Astrocyte of the spinal cord (primary cell): ENCODE data around the gene GKN1.

Experiments
- DNase-seq: peaks from one replicate; pipeline ENCODE4 v3.0.0; 2011; ENCODE audit warnings: low read depth, low spot score
- H3K4me3 ChIP-seq: 2 replicates; pipeline ENCODE4 v1.5.1; 2011; ENCODE audit warnings: low read depth, mild to moderate bottlenecking, low read length, moderate library complexity
- in situ Hi-C: cut with HindIII; loops from 2 replicates; pipeline ENCODE4 v1.10.0; 2017; ENCODE audit warnings: low sequenced_read_pairs
- TF ChIP-seq, protein P1 (sequence below): IDR thresholded peaks from 2 replicates; pipeline ENCODE4 v1.5.1; 2012; ENCODE audit warnings: low read depth, mild to moderate bottlenecking, low read length, inconsistent platforms

GKN1 gene

DNA sequence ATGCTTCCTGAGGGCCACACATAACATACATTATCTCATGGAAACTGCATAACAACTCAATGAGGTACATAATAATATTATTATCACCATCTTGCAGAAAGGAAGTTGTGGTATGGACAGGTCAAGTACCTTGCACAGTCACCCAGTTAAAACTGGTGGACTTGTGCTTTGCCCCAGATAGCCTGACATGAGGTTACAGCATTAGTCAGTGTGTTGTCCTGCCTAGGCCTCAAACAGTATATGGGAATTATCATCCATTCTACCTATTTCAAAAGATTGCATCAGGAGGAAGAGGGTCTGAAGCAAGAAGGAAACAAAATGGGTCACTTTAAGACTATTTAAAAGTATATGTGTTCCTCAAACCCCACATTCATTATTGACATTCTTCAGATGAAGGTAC is 33.2 kb downstream of the GKN1 start:
- no peak for DNase-seq
- in situ Hi-C loops: no loop called here
- TF ChIP-seq, protein P1, sequence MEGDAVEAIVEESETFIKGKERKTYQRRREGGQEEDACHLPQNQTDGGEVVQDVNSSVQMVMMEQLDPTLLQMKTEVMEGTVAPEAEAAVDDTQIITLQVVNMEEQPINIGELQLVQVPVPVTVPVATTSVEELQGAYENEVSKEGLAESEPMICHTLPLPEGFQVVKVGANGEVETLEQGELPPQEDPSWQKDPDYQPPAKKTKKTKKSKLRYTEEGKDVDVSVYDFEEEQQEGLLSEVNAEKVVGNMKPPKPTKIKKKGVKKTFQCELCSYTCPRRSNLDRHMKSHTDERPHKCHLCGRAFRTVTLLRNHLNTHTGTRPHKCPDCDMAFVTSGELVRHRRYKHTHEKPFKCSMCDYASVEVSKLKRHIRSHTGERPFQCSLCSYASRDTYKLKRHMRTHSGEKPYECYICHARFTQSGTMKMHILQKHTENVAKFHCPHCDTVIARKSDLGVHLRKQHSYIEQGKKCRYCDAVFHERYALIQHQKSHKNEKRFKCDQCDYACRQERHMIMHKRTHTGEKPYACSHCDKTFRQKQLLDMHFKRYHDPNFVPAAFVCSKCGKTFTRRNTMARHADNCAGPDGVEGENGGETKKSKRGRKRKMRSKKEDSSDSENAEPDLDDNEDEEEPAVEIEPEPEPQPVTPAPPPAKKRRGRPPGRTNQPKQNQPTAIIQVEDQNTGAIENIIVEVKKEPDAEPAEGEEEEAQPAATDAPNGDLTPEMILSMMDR: no peak
- no peak overlapping the region for H3K4me3 ChIP-seq

DNA sequence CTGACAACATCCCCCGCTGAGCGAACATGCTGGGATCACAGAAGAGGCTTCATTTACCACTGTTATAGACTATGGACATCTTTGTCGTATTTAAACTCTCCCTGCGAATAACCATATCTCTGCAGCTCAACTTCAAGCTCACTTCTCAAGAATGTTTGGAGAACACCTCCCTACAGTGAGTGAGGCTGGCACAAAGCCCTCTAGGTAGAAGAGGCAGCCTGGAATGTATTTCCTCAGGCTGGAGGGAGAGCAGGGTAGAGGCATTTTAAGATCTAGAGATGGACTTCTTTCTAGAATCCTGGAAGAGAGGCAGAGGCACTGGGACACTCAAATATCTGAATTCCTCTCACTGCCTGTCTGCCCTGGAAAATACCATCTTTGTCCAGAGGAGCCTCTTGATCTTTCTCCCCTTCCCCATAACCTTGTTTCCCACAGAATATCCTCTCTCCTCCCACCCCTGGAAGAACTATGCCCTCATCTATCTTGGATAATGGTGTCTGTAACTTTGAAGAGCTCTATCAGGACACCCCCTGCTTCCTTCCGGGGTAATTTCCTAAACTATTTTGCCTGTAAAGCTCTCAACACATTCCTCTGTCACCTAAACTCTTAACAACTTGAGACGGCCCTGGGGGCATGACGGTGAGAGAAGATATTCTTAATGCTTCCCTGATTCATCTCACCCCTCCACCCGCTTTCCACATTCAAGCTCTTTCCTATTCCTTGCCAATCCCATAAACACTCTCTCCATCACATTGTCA is 36.2 kb downstream of the GKN1 start:
- TF ChIP-seq, protein P1: no peak
- H3K4me3 ChIP-seq: no peak overlapping the region
- in situ Hi-C loops: no loop called here
- no peak for DNase-seq

DNA sequence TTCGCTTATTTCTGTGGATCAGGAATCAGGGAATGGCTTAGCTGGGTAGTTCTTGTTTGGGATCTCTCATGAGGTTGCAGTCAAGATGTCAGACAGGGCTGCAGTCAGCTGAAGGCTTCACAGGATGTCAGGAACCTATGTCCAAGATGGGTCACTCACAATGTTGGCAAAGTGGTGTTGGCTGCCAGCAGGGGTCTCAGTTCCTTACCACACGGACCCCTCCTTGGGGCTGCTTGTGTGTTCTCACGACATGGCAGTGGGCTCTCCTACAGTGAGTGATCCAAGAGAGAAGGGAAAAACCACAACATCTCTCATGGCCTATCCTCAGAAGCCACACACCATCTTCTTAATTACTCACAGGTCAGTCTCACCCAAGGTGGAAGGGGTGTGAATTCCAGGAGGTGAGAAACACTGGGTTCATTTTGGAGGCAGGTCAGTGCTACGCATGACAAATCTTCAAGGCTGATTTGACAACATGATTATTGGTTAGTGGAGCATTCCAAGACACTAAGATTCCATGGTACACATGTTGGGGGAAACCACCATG is 37.2 kb downstream of the GKN1 start:
- no peak overlapping the region for H3K4me3 ChIP-seq
- no peak for DNase-seq
- in situ Hi-C loops: no loop called here
- TF ChIP-seq, protein P1: no peak

DNA sequence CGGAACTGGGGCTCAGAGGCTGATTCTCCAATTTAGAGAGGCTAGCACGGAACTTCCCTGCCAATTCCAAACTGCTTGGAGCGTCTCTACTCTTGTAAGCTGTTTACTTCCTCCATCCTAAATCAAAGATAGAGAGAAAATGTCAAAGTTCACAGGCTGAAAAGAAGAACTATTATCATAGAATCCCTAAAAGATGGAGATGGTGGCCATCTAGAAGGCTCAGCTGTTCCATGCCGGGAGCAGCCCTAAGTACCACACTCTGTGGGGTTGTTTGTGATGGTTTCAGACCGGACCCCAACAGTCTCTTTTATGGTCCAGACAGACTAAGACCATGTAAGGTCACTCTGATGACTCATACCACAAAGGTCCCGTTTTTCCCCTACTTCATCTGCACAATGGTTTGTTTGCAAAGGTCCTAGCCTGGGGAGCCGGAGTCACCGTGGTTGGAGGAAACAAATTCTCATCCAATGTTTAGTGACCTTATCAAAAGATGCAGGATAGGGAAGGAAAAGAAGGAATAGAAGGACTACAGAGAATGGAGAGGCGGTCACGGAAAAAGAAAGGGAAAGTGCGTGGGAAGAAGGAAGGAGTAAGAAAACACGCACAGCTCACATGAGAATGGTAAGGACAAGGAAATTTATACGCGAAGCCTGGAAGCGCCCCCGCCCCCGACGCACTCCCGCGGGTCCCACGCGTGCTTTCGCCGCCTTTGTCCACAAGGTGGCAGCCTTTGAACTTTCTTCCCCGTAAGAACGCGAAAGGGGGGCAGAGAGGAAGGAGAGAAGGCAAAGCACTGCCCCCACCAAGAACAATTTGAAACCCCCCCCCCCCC is 38.1 kb downstream of the GKN1 start:
- TF ChIP-seq, protein P1: peak; percentile 78
- peak; percentile 80 for DNase-seq
- H3K4me3 ChIP-seq: peak overlapping the region; percentile 87
- in situ Hi-C loops: no loop called here

DNA sequence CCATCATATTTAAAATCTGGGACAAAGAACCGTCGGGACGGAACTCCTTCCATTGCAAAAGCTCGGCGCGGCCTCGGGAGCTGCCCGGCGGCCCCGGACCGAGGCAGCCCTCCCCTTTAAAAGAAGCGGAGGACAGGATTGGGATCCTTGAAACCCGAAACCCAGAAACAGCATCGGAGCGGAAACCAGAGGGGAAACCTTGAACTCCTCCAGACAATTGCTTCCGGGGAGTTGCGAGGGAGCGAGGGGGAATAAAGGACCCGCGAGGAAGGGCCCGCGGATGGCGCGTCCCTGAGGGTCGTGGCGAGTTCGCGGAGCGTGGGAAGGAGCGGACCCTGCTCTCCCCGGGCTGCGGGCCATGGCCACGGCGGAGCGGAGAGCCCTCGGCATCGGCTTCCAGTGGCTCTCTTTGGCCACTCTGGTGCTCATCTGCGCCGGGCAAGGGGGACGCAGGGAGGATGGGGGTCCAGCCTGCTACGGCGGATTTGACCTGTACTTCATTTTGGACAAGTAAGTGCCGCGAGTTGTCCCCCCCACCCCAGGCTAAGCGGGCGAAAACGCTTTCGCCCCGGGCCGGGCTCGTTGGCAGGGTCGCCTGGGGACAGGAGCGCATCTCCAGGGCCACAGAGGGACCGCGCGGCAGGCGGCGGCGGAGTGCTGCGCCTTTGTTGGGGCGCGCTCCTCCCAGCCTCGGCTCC is 38.9 kb downstream of the GKN1 start, which contains the start of gene ANTXR1:
TSS of gene ANTXR1 (plus strand) at position 38 of the 698 bp plus-strand sequence. CDS start at position 359, 321 bp downstream.
- in situ Hi-C loops: no loop called here
- peak; percentile 85 for DNase-seq
- TF ChIP-seq, protein P1: no peak

More for the DNA sequence above, 38.9 kb downstream of the GKN1 start, which contains the start of gene ANTXR1:
- peak within 1 kb of the TSS; percentile 87 for H3K4me3 ChIP-seq
